Neural progenitor cell (in vitro differentiated cells): Measurements from ENCODE around the gene QSOX1.

ENCODE experiments used
- CTCF ChIP-seq: fragments of 200-600 bp; sonication (generic); IDR thresholded peaks from 2 replicates; pipeline ENCODE4 v1.5.1; 2017; ENCODE audit warnings: antibody characterized with exemption, mild to moderate bottlenecking
- EZH2 ChIP-seq: fragments of 200-600 bp; sonication (generic); IDR thresholded peaks from 2 replicates; pipeline ENCODE4 v1.6.1; 2017; ENCODE audit warnings: antibody characterized with exemption, mild to moderate bottlenecking, moderate library complexity

- TF ChIP-seq CTCF (no peak), EZH2 (no peak)
Measured at GRCh38 chr1:180114396-180114945, 40.2 kb upstream of the QSOX1 start.
